HL-60 (cell line): Measurements from ENCODE around the gene TUBGCP2.

ENCODE experiments used
- DNase-seq, 2 experiments: peaks; one replicate each; pipeline ENCODE4 v3.0.0-alpha.2; 2010 to 2020; ENCODE audit warnings: low read depth in 1 of 2, low spot score in 1 of 2
- H3K27ac ChIP-seq: fragments of 250-450 bp; sonication (Bioruptor Pico); replicated peaks from 2 replicates; pipeline ENCODE4 v1.5.1; 2020; ENCODE audit warnings: mild to moderate bottlenecking, moderate library complexity
- H3K27me3 ChIP-seq: fragments of 250-450 bp; sonication (Bioruptor Pico); 2 replicates; pipeline ENCODE4 v1.5.1; 2021; ENCODE audit warnings: mild to moderate bottlenecking, moderate library complexity; ENCODE audit not compliant: insufficient read depth, poor library complexity, severe bottlenecking
- H3K4me3 ChIP-seq: replicated peaks from 2 replicates; pipeline ENCODE4 v1.5.1; 2011; ENCODE audit warnings: mild to moderate bottlenecking, control low read depth, low read length; ENCODE audit not compliant: insufficient read depth
- CTCF ChIP-seq: IDR thresholded peaks from one replicate; pipeline ENCODE4 v1.5.1; 2011; ENCODE audit warnings: low read length, control low read depth, inconsistent platforms; ENCODE audit not compliant: insufficient read depth
- GABPA ChIP-seq: IDR thresholded peaks from 2 replicates; pipeline ENCODE4 v1.6.1; 2012; ENCODE audit warnings: low read depth
- POLR2AphosphoS5 ChIP-seq: IDR thresholded peaks from 2 replicates; pipeline ENCODE4 v1.6.1; 2012; ENCODE audit warnings: low read depth
- REST ChIP-seq: IDR thresholded peaks from 2 replicates; pipeline ENCODE4 v1.6.1; 2012; ENCODE audit warnings: low read depth; ENCODE audit not compliant: insufficient replicate concordance
- SPI1 ChIP-seq: IDR thresholded peaks from 2 replicates; pipeline ENCODE4 v1.6.1; 2012; ENCODE audit warnings: low read depth, mild to moderate bottlenecking, borderline replicate concordance

Gene TUBGCP2

GRCh38 chr10:133353988-133354605 is 45.4 kb upstream of the TUBGCP2 start:
- Histone ChIP-seq H3K4me3 (no peak overlapping the region), H3K27ac (no peak overlapping the region), H3K27me3 (peaks cover 5% of the 10 kb centered on the region)
- no peak for DNase-seq
- TF ChIP-seq REST (no peak), POLR2AphosphoS5 (no peak), SPI1 (no peak), GABPA (no peak), CTCF (no peak)

DNA sequence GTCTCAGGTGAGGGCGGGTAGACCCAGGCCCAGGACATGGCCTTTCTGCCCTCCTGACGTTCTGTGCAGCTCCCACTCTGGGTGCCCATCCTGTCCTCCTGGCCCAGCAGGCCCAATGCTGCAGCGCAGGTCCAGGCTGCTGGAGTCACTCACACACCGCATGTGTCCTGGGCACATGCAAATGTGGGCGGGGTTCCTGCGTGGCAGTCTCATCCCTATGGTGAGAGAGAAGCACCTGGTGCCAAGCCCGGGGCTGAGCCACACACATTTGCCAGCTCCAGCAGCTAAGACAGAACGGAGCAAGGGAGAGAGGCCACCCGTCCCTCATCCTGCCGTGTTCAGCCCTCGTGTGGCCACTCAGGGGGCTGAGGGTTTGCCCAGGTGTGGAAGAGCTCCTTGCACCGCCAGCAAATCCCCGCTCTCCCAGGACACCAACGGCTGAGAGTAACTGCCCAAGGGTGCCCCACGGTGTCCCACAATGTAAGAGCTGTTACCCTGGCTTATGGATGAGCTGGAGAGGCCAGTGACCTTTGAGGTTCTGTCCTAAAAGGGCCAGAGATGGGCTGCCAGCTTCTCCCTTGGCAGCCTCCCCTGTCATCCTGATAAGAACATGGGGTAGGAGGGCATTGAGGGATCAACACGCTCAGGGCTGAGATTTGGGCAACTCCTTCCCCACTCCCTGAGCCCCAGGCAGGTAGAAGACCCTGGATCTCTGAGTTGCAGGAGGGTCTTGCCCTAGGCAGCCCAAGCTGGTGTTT is 44.7 kb upstream of the TUBGCP2 start:
- no peak; the same call in 1 of the 2 replicates for TF ChIP-seq POLR2AphosphoS5
- TF ChIP-seq SPI1, result no peak
- TF ChIP-seq GABPA, result no peak
- no peak for TF ChIP-seq CTCF
- TF ChIP-seq REST, result no peak
- Histone ChIP-seq H3K27me3 (peaks cover 5% of the 10 kb centered on the region), H3K27ac (no peak overlapping the region), H3K4me3 (no peak overlapping the region)
- DNase-seq, result no peak

- no peak for DNase-seq
- no peak overlapping the region for H3K27ac ChIP-seq
- H3K27me3 ChIP-seq, result peaks cover 5% of the 10 kb centered on the region
- H3K4me3 ChIP-seq, result no peak overlapping the region
- TF ChIP-seq GABPA, result no peak
Observed at GRCh38 chr10:133351408-133352318, 43.0 kb upstream of the TUBGCP2 start.

- Histone ChIP-seq H3K27ac (no peak overlapping the region), H3K4me3 (no peak overlapping the region), H3K27me3 (peaks cover 5% of the 10 kb centered on the region)
- TF ChIP-seq REST (no peak), POLR2AphosphoS5 (no peak), SPI1 (no peak), GABPA (no peak), CTCF (no peak)
- DNase-seq, result no peak
Observed at GRCh38 chr10:133350950-133351329, 42.3 kb upstream of the TUBGCP2 start.
